Stimulated activated CD4-positive, alpha-beta T cell treated with anti-CD3 and anti-CD28 coated beads, Interleukin-12 subunit alpha, Interleukin-12 subunit beta, amount 100 ng/mL, for 4 hours (primary cell): ENCODE results near the gene THAP6.
A peak's percentile ranks its signal among the peaks of the same experiment; 100 is the strongest.
"Not testable (repeated sequence)": the region's sequence is repeated elsewhere in the genome, so short reads cannot be mapped to it uniquely, and the experiment has no call there.

ENCODE experiments used
- DNase-seq: peaks from one replicate; pipeline ENCODE4 v3.0.0-alpha.2; 2020

Gene THAP6, protein sequence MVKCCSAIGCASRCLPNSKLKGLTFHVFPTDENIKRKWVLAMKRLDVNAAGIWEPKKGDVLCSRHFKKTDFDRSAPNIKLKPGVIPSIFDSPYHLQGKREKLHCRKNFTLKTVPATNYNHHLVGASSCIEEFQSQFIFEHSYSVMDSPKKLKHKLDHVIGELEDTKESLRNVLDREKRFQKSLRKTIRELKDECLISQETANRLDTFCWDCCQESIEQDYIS

DNA sequence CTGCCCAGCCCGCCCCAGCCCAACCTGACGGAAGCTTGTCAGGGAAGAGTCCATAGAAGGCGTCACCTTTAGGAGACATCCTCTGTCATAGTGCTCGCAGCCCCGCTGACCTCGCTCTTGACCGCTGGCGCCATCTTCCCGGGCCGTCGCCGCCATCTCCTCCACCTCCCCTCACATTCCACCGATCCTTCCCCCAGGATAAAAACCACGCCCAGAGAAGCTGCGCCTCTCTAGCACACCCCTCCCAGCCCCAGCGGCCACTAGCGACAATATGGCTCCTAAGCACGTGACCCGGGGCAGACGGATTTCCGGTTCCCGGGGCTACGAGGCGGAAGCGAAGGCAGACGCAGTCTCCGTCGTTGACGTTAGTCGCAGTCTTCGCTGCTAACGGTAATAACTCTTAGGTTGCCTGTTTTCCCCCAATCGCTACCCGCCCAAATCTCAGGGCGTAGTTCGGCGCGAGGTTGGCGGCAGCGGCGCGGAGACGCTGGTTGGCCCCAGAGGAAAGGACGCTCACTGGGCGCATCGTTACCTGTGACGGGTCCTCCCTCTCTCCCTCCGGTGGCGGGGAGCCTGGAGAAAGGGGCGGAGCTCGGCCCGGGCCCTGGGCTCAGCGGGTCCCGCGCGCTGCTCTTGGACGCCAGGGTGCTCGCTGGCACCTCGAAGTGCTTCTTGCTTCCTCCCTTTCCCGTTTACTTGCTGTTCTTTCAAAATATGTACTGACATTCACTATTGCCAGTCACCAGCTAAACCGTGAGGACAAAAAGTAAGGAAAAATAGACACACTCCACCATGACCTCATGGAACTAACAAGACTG is at the start of gene THAP6, which contains the start of gene RCHY1:
TSS of gene THAP6 (plus strand) at position 343 of the 818 bp plus-strand sequence. CDS start 980 bp downstream, outside the sequence.
TSS of gene RCHY1 (minus strand) at position 273 of the 818 bp plus-strand sequence. CDS start at position 156, 117 bp downstream.
- DNase-seq, result peak; percentile 83

DNA sequence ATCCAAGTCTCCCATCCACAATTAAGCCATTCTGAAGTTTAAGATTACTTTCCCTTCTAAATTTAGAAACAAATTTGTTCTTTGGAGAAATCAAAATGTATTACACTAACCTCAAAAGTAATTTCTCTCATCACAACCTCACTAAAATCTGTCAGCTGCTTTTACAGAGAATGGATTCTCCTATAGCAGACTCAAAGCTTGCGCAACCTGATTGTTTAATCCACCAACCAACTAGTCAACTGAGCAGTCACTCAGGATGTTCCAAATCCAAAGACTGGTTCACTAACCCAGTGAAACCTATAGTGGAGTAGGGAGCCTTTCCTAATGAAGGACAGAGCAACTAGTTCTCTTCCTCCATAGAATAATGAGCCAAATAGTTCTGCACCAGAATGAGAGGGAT is 44.4 kb upstream of the THAP6 start:
- DNase-seq, result no peak

DNA sequence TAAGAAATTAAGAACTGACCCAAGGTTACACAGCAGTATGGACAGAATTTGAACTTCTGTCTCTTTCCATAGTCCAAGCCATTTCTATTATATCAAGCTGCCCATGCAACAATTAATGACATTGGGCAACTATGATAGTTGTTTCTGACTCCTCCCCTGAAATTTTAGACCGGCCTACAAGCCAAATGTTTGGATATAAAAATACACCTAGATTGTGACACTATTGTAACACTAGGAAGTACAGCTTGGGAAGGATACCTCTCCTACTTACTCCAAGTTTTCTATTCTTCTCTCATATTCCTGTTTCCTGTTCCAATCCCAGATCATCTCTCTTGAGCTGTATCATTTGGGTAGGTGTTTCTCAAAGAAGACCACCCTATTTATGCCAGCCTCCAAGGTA is 43.5 kb upstream of the THAP6 start:
- DNase-seq, result no peak

DNA sequence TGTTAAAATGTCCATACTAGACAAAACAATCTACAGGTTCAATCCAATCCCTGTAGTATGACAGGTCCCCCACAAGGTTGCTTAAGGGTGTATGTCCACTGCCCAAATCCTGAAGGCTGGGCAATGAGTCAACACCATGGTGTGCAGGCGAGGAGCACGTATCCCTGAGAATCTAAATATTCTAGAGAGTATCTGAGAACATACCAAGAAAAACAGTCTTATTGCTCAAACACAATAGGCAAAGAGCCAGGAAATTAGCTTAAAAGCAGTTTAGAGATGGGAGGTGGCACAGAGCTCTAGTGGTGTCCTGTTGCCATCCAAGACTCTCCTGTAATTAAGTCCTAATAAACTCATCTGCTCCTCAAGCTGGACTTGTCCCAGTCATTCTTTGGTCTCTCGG is 37.1 kb upstream of the THAP6 start:
- no peak for DNase-seq

DNA sequence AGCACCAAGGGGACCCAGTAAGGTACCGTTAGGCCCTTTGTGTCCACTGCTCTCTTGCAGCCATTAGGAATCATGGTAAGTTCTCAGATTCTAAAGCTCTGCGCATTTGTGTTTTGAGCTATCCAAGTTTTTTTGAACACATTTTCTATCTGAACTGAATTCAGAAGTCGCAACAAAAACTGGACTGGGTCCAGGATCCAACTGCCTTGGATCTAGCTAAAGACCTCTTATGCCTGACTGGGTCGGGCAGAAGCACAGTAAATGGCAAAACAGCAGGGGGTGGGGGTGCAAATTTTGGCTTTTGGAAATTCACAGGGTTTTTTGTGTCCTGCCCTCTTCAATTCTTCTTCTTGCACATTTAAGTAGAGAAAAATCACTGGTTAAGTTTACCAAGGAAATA is 30.1 kb upstream of the THAP6 start:
- no peak for DNase-seq

DNA sequence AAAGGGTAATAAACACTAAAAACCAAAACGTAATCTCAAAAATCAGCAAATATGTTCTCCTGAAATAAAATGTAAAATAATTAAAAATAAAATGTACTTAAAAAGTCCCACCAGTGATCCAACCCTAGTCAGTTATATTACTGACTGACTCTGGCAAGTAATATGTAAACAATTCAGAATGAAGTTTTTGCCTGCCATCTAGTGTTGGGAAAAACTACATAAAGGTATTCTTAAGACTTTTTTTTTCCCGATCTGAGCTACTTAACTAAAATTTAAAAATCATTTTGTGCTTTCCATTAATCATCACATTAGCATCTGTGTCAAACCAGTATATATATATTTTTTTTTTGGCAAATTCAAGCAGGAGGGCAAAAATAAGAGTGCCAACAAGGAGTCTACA is 24.1 kb upstream of the THAP6 start:
- no peak for DNase-seq

DNA sequence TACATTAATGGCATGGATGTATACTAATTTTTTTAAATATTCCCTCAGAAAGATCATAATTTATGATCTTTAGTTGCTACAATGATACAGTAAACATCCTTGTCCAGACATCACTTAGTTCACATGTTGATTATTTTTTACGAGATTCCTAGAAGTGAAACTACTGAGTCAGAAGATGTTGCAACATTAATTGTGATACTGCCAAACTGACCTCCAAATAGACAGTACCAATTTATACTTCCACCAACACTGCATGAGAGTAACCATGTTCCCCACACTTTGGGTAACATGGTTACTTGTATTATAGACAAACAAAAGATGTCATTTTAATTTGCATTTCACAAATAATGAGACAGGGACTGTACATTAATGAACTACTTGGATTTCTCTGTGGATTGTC is 19.7 kb upstream of the THAP6 start:
- DNase-seq, result no peak

DNA sequence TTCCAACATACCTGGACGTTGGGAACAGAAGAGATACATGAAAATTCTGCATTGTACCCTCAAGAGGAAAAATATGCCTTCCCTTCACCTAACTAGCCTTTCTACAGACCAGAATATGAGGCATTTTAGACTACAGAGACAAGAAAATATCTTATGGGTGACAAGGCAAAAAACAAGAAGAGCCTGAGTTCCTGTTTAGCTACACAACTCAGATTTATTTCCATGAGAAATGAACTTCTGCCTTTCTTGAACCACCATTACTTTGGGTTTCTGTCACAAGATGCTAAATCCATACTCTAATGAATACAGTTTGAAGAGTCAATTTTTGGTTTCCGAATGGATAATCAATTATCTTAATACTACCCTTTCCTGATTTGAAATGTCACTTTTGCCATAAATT is 18.8 kb upstream of the THAP6 start:
- no peak for DNase-seq

DNA sequence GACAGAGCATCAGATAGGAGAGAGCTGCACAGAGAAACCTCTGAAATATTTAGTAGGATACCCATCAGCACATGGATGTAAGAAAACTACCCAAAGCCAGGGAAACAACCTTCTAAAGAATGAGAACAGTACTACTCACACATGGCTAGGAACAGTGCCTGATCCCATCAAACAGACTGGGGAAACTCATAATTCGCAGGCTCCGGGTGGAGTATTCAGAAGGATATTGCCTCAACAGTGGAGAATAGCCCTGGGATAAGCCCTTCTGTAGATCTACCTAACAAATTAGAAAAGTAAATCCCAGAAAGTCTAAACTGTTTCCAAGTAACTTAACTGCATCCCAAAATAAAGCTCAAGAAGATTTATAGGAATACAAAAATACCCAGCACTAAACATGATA is 17.9 kb upstream of the THAP6 start:
- no peak for DNase-seq

DNA sequence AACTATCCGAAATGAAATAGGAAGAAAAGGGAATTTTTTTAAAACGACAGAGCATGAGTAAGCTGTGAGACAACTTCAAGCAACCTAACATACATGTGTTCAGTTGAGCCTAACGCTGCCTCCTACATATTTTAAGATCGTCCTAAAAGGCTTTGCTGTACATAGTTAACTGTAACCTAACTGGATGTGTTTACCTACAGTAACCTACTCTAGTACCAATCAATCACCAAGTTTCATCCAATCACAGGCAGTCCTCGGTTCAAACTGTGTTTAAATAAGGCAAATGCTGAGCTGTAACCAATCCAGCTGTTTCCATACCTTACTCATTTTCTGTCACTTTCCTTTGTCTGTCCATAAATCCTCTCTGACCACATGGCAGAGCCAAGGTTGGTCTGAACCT is 17.1 kb upstream of the THAP6 start:
- DNase-seq, result no peak

DNA sequence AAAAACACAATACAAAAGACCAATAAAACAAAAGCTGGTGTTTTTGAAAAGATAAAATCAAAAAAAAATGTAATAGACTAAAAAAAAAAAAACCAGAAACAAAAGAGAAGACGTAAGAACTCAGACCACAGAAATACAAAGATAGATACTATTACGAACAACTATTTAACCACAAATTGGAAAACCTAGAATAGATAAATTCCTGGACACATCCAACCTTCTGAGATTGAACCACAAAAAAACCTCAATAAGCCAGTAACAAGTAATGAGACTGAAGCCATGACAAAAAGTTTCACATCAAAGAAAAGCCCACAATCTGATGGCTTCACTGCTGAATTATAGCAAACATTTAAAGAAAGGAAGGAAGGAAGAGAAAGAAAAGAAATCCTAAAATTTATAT is 16.2 kb upstream of the THAP6 start:
- no peak for DNase-seq

DNA sequence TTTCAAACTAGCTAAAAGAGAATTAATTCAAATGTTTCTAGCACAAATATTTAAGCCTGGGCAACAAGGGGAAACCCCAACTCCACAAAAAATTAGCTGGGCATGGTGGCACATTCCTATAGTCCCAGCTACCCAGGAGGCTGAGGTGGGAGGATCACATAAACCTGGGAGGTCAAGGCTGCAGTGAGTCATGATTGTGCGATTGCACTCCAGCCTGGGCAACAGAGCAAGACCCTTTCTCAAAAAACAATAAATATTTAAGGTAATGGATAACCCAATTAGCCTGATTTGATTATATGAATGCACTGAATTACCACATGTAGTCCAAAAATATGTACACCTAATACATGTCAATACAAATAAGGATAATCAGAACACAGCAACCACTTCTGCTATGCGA is 14.4 kb upstream of the THAP6 start:
- no peak for DNase-seq

DNA sequence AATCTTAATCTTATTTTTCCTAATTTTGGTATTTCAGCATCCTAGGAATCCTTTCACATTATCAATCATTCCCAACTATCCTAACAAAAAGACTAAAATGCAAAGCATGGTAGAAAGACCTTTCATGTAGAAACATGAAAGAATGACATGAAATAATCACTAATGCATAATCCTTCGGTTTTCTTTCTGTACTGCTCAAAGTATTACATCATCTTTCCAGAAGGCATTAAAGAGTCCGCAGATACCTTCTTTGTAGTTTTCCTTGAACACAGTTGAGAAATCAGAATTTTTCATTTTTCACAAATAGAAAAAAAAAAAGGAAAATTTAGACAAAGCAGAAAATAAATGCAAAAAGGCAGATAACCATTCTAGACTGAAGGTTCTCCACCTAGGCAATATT is 11.6 kb upstream of the THAP6 start:
- no peak for DNase-seq

DNA sequence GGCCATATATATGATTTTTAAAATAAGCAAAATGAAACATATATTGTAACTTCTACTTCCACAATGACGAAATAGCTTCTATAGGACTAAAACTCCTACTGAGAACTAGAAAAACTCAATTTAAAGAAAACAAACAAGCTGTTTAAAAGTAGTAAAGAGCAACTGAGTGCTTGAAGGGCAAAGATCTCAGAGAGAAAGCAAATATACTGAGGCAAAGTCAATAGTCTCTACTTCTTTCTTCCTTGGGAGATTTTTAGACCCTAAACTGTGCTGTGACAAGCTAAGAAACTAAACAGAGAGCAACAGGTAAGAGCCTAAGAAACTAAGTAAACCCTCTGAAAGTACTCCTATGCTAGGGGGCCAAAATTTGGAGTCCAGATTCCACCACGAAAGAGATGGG is 8.6 kb upstream of the THAP6 start:
- no peak for DNase-seq

DNA sequence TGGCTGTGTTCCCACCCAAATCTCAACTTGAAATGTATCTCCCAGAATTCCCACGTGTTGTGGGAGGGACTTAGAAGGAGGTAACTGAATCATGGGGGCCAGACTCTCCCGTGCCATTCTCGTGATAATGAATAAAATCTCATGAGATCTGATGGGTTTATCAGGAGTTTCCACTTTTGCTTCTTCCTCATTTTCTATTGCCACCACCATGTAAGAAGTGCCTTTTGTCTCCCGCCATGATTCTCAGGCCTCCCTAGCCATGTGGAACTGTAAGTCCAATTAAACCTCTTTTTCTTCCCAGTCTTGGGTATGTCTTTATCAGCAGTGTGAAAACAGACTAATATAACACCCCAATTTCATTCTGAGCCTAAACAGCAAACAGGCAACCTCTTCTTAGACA is 4.7 kb upstream of the THAP6 start:
- DNase-seq, result not testable (repeated sequence)

DNA sequence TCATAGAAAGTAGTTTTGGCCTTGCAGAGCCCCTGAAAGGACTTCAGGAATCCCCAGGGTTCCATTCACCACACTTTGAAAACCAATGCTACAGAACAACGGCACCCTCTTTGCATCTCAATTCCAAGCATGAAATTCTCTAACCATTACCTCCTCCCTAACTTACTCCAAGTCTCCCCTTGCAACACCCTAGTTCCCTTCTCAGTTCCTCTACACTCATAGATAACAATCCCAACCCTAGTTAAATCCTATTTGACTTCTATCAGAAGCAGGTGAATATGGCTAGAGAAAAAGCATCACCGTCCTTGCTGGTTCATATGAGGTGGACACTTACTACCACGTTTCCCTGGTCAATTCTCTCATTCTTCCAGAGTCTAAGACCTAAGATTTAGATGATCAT is 2.4 kb upstream of the THAP6 start:
- DNase-seq, result no peak

DNA sequence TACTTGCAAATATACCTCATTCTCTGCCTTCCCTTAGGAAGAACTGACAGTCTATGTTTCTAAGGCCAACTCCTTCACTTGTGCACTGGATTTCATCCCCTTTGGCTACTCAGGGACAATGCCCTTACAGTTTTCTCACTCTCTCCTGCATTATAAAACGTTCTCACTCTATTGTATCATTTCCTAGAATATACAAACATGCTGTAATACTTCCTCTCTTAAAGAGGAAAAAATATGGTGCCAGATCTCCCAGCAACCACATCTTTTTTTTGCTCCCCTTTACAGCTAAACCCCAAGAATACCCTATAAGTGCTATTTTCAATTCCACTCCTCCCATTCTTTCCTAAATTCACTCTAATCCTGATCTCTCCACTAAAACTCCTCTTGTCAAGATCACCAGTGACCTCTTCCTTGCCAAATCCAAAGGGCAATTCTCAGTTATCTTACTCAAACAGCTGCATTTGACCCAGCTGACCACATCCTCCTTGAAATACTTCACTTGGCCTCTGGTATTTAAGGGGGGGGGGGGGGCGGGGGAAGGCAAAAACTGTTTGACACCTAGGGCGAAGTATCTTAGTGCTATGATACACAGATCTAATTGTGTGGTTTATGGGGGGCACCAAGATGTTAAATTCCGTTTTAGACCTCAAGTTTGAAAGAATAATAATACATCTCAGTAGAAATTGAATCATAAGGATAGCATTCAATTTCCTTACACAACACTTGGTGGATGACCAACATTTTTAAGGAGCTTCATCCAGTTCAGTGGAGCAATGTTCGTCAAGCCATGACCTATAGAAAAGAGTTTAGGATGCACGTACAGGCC is 1.7 kb upstream of the THAP6 start:
- DNase-seq, result no peak

DNA sequence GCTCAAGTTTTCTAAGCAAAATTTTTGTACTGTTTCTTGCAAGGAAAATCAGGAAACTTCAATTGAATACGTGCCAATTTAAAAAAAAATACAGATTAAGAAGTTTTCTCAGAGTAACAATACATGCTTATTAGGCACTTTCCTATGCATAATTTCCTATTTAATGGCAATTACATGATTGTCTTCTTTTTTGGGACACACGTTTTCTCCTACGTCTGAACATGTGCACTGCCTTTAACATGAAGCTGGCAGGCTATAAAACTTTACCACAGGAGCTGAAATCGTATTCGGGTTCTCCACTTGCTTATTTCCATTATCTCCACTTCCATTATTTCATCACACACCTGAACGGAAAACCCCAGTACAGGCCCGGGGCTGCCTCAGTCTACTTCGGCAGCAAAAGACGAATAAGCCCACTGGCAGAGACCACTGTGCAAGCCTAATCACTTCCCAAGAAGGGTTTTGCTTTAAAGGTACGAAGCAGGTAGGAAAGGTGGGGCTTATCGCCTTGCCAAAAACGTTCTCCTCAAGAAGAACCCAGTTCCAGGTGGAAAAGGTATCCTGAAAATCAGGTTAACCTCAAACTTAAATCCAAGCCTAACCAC is 645 bp upstream of the THAP6 start:
- DNase-seq, result no peak

DNA sequence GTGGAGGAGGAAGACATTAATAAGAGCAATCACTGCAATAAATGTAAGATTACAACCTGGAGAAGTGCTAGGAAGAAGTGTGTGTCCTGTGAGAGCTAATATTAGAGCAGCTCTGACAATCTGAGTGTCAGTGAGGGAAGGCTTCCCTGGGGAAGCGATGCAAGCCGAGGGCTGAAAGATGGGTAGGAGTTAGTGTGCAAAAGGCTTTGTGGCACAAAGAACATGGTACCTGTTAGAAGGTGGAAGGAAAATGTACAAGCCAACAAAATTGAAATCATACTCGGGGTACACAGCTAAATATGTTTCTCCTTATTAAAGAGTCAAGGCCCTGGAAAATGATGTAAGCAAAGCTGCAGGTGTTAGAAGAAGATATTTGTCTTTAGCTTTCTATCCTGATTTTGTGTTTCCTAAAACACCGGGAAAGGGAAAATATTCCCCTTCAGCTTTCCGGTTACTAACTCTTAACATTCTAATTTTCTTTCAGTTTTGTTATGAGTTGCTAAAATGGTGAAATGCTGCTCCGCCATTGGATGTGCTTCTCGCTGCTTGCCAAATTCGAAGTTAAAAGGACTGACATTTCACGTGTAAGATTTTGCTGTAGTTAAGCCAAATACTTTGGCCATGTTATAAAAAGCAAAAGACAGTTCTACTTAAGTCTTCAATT is 808 bp downstream of the THAP6 start:
- DNase-seq, result no peak

DNA sequence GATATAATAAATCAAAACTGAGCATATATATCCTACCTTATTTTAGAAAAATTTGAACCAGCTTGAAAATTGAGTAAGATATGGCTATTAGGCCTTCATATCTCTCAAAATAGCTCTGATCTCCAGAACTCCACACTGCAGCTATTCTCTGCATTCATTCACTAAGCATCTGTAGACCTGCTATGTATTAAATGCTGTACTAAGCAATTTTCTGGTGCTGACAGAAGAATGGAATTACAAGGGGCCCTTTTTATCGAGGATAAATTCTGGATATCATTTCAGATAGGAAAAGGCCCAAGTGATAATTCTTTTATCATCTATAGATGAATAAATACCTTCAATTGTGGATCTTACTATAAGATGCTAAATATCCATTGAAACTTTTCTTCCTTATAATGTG is 1.9 kb downstream of the THAP6 start:
- DNase-seq, result no peak

DNA sequence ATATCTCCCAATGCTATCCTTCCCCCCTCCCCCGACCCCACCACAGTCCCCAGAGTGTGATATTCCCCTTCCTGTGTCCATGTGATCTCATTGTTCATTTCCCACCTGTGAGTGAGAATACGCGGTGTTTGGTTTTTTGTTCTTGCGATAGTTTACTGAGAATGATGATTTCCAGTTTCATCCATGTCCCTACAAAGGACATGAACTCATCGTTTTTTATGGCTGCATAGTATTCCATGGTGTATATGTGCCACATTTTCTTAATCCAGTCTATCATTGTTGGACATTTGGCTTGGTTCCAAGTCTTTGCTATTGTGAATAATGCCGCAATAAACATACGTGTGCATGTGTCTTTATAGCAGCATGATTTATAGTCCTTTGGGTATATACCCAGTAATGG is 5.2 kb downstream of the THAP6 start:
- not testable (repeated sequence) for DNase-seq

DNA sequence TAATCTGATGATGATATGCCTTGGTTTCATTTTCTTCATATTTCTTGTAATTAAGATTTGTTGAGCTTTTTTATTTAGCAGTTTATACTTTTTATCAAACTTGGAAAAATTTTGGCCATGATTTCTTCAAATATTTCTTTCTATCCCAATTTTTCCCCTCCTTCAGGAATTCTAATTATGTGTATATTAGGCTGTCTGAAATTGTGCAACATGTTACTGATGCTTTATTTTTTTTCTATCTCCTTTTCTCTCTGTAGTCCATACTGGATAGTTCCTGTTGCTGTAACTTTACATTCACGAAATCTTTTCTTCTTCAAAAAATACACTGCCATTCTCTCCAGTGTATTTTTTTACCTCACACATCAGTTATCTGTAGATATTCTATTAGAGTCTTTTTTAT is 10.8 kb downstream of the THAP6 start:
- no peak for DNase-seq

DNA sequence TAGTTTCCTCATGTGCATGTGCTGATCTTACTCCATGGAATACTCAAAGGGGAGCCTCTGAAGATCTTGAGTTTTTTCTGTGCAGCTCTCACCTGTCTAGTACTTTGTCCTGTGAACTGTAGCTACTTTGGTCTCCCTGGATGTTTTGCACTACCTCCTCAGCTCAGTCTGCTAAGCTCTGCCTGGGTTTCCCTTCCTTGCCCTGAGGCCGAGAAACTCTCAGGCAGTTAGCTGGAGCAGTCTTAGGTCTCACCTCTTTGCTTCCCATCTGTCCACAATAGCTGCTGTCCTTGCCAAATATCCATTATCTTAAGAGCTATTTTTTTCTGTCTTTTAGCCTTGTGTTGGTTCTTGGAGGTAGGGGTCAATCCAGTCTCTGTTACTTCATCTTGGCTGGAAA is 11.6 kb downstream of the THAP6 start:
- DNase-seq, result no peak
